ENCODE results near the gene MBOAT2. TPM values are rescaled to one million over a fixed set of nuclear protein-coding genes. Genes with fewer than 3 reads are reported as not detected.

MBOAT2 gene
- polyA plus RNA-seq, 3 donors, result 0.98 to 4.4 (median 2.8) TPM

- no peak overlapping the region for H3K27ac ChIP-seq (ENCODE audit: low read depth, low read length)
- WGBS, 3 donors, result 78 to 87% (median 80%) methylated on average over 9 of the region's 9 CpGs
Measured at GRCh38 chr2:8998418-8999101, 4.9 kb downstream of the MBOAT2 start.

GRCh38 chr2:8997631-8998030, 5.9 kb downstream of the MBOAT2 start:
- 61 to 74% (median 63%) methylated on average over 2 of the region's 2 CpGs for WGBS, 3 donors
- H3K27ac ChIP-seq (ENCODE audit: low read depth, low read length), result no peak overlapping the region

- no peak overlapping the region for H3K27ac ChIP-seq (ENCODE audit: low read depth, low read length)
- 87 to 93% (median 88%) methylated on average over 5 of the region's 5 CpGs for WGBS, 3 donors
Measured at GRCh38 chr2:8997108-8997507, 6.4 kb downstream of the MBOAT2 start.

GRCh38 chr2:8996006-8996405, 7.5 kb downstream of the MBOAT2 start:
- 58 to 94% (median 65%) methylated on average over 4 of the region's 4 CpGs for WGBS, 3 donors
- no peak overlapping the region for H3K27ac ChIP-seq (ENCODE audit: low read depth, low read length)

GRCh38 chr2:8994386-8994785, 9.1 kb downstream of the MBOAT2 start:
- no peak overlapping the region for H3K27ac ChIP-seq (ENCODE audit: low read depth, low read length)

GRCh38 chr2:8993902-8994278, 9.6 kb downstream of the MBOAT2 start:
- WGBS, 3 donors, result 75 to 86% (median 82%) methylated on average over 7 of the region's 7 CpGs
- H3K27ac ChIP-seq (ENCODE audit: low read depth, low read length), result no peak overlapping the region

More at GRCh38 chr2:8994386-8994785, 9.1 kb downstream of the MBOAT2 start:
- WGBS, 3 donors, result 79 to 94% (median 90%) methylated on average over 6 of the region's 6 CpGs

GRCh38 chr2:8993196-8993901, 10.1 kb downstream of the MBOAT2 start:
- 93 to 95% (median 94%) methylated on average over 7 of the region's 7 CpGs for WGBS, 3 donors

GRCh38 chr2:8992643-8993042, 10.8 kb downstream of the MBOAT2 start:
- 56 to 88% (median 81%) methylated on average over 5 of the region's 5 CpGs for WGBS, 3 donors

More at GRCh38 chr2:8993196-8993901, 10.1 kb downstream of the MBOAT2 start:
- no peak overlapping the region for H3K27ac ChIP-seq (ENCODE audit: low read depth, low read length)

GRCh38 chr2:8989536-8990079, 13.9 kb downstream of the MBOAT2 start:
- 79 to 86% (median 81%) methylated on average over 5 of the region's 5 CpGs for WGBS, 3 donors
- no peak overlapping the region for H3K27ac ChIP-seq (ENCODE audit: low read depth, low read length)

More at GRCh38 chr2:8992643-8993042, 10.8 kb downstream of the MBOAT2 start:
- H3K27ac ChIP-seq (ENCODE audit: low read depth, low read length), result no peak overlapping the region

GRCh38 chr2:8987410-8987809, 16.1 kb downstream of the MBOAT2 start:
- H3K27ac ChIP-seq (ENCODE audit: low read depth, low read length), result no peak overlapping the region
- WGBS, 3 donors, result 78 to 86% (median 83%) methylated on average over 3 of the region's 3 CpGs

GRCh38 chr2:8986327-8986976, 17.0 kb downstream of the MBOAT2 start:
- H3K27ac ChIP-seq (ENCODE audit: low read depth, low read length), result no peak overlapping the region
- 85 to 93% (median 91%) methylated on average over 11 of the region's 11 CpGs for WGBS, 3 donors

GRCh38 chr2:8985561-8986326, 17.7 kb downstream of the MBOAT2 start:
- 86 to 96% (median 93%) methylated on average over 4 of the region's 4 CpGs for WGBS, 3 donors
- H3K27ac ChIP-seq (ENCODE audit: low read depth, low read length), result no peak overlapping the region

- WGBS, 3 donors, result 31 to 70% (median 50%) methylated on average over 4 of the region's 4 CpGs
- no peak overlapping the region for H3K27ac ChIP-seq (ENCODE audit: low read depth, low read length)
Measured at GRCh38 chr2:8984855-8985254, 18.6 kb downstream of the MBOAT2 start.

- no peak overlapping the region for H3K27ac ChIP-seq (ENCODE audit: low read depth, low read length)
- WGBS, 3 donors, result 46 to 76% (median 64%) methylated on average over 5 of the region's 5 CpGs
Measured at GRCh38 chr2:8984157-8984556, 19.3 kb downstream of the MBOAT2 start.

- H3K27ac ChIP-seq (ENCODE audit: low read depth, low read length), result no peak overlapping the region
- 66 to 92% (median 68%) methylated on average over 1 of the region's 1 CpG for WGBS, 3 donors
Measured at GRCh38 chr2:8983571-8983970, 19.9 kb downstream of the MBOAT2 start.

GRCh38 chr2:8981876-8982275, 21.6 kb downstream of the MBOAT2 start:
- no peak overlapping the region for H3K27ac ChIP-seq (ENCODE audit: low read depth, low read length)
- 64 to 79% (median 77%) methylated on average over 7 of the region's 7 CpGs for WGBS, 3 donors

- no peak overlapping the region for H3K27ac ChIP-seq (ENCODE audit: low read depth, low read length)
- 95 to 100% (median 98%) methylated on average over 1 of the region's 1 CpG for WGBS, 3 donors
Measured at GRCh38 chr2:8980096-8980495, 23.4 kb downstream of the MBOAT2 start.

- WGBS, 3 donors, result 91 to 96% (median 93%) methylated on average over 4 of the region's 4 CpGs
- no peak overlapping the region for H3K27ac ChIP-seq (ENCODE audit: low read depth, low read length)
Measured at GRCh38 chr2:8977758-8978157, 25.7 kb downstream of the MBOAT2 start.
